Measurements from ENCODE around the gene PPM1N. TPM values are rescaled to one million over a fixed set of nuclear protein-coding genes. Genes with fewer than 3 reads are reported as not detected.

The PPM1N gene
- polyA plus RNA-seq, 2 of the 4 experiments (the other 2 are of a cell fraction), result 9.2 to 10.5 TPM

DNA sequence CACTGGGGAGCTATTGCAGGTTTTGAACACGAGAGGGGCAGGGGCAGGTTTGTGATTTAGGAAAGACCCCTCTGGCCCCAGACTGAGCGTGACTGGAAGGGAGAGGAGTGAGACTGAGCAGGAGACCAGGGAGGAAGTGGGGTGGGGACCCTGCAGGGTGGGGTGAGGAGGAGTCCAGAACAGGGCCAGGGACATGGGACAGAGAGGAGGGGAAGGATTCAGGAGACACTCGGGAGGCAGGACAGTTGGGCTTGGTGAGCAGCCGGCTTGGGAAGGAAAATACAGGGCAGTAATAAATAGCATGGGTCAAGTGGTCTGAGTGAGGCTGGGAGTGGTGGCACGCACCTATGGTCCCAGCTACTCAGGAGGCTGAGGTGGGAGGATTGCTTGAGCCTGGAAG lies 21.1 kb upstream of the PPM1N start:
- peak overlapping the region in 1 of 2 experiments; percentile 17; a peak in 1 of 6 replicates for H3K27ac ChIP-seq
- no peak overlapping the region for H3K4me3 ChIP-seq
- no peaks in the 10 kb centered on the region for H3K9me3 ChIP-seq
- ATAC-seq (peak in 1 of 2 experiments; percentile 5; a peak in 3 of 6 replicates), FAIRE-seq (no peak), DNase-seq (ENCODE audit: low read depth in 1 of 2, low spot score in 1 of 2) (no peak)
- 64% methylated on average over 5 of the region's 5 CpGs for WGBS (ENCODE audit: missing lambda C conversion rate)
- ChIA-PET CTCF (interaction anchor here (0.7 to 33.4 kb wide), 9 partner anchors 11 to 166 kb away, joined by 3 to 1883 read pairs (median 99); partner anchors contain the start of genes ERCC1, FOSB, PPM1N and PPP1R13L), POLR2A (interaction anchor here (0.7 to 2.8 kb wide), 3 partner anchors 9 to 37 kb away, joined by 5 to 40 read pairs (median 34); partner anchors contain the start of gene FOSB)
- H3K4me1 ChIP-seq, result peaks cover 13% of the 10 kb centered on the region
- peak overlapping the region; percentile 81; the same call in 2 of the 3 replicates for H3K4me2 ChIP-seq
- no peak for TF ChIP-seq POLR2AphosphoS2 (conservative IDR thresholded peaks at IDR 0.05; ENCODE audit: low read length)
- TF ChIP-seq TFCP2L1 (CRISPR knock-in tag; IDR thresholded peaks at IDR 0.05), result peak; percentile 66; the same call in 1 of the 2 replicates

DNA sequence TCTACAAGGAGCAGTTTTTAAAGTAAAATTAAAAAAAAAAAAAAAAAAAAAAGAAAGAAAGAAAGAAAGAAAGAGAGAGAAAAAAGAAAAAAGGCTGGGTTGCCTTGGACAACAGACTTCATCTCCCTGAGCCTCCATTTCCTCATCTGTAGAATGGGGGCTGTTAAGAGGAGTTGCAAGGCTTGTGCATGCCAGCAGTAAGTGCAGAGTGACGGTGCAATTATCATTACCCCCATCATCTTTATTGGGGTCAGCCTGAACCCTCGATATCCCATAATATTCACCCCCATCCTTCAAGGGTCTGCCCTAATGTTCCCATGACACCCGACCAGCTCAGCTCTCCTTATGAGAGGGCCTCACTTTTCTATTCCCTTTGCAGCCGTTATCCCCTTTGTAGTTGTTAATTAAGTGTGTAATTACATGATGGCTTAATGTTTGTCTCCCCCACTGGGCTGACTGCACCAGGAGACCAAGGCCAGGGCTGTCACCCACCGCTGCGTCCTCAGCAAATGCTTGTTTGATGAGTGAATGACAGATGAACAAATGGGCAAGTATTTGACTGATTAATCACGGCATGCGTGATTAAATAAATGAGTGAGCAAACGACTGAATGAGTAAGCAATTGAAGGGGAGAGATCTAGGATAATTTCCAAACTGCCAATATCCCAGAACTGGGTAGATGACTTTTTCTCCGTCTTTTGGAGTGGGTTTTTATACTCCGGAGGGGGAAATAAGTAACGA lies 20.4 kb upstream of the PPM1N start:
- FAIRE-seq, result no peak

DNA sequence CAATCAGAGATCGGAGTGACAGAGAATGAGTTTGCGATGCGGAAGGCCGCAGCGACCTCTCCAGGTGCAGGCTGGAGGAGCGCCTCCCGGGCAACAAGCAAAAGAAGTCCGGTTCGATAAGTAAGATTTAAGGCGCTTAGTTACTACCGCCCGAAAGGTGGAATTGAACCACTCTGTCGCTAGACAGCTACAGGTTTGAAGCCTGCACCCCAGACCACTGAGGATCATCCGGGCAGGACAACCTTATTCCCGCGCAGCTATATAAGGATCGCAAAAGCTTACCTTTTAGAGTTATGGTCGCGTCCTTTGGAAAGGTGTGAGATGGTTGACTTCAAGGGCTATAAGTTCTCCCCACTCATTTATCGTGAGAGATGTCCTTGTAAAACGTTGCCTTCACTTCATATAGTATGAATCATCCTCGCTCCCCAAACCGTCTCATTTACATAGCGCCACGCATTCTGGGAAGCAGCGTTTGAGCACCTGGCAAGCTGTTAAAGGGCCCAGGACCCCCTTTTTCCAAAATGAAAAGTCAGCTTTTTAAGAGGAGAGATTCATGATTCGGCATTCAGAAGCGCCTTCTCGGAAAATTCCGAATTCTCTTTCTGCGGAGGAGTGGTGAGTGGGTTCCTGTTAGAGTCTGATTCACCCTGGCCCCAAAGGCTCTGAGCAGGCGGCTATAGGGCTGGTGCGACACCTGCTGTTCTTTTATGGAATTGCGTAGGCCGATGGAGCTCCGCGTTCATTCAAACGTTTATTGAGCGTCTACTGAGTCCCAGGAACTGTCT lies 19.6 kb upstream of the PPM1N start:
- Histone ChIP-seq H3K9me3 (no peaks in the 10 kb centered on the region), H3K4me3 (peak overlapping the region; percentile 42), H3K4me1 (peaks cover 13% of the 10 kb centered on the region), H3K27ac (peak overlapping the region; percentile 81 to 89), H3K4me2 (peak overlapping the region; percentile 81)
- CTCF ChIA-PET, result interaction anchor here (0.7 to 33.4 kb wide), 49 partner anchors 10 to 584 kb away, joined by 3 to 1883 read pairs (median 4); partner anchors contain the start of genes ERCC1, FOSB, OPA3 and PPM1N
- POLR2A ChIA-PET, result interaction anchor here (0.5 to 2.8 kb wide), 11 partner anchors 10 to 206 kb away, joined by 3 to 40 read pairs (median 6); partner anchors contain the start of genes FOSB and PPP1R13L
- 1% methylated on average over 39 of the region's 39 CpGs for WGBS (ENCODE audit: missing lambda C conversion rate)
- FAIRE-seq, result peak; percentile 100
- DNase-seq (ENCODE audit: low read depth in 1 of 2, low spot score in 1 of 2), result peak; percentile 89 to 99
- peak; percentile 69 to 80 for ATAC-seq
- peak; percentile 47; the same call in 1 of the 2 replicates for TF ChIP-seq FOSB (CRISPR knock-in tag; IDR thresholded peaks at IDR 0.05)
- TF ChIP-seq NFE2L2 (conservative IDR thresholded peaks at IDR 0.05; ENCODE audit: low read length), result no peak
- TF ChIP-seq EP300 (IDR thresholded peaks at IDR 0.05), result no peak
- TF ChIP-seq FOSL2 (IDR thresholded peaks at IDR 0.05), result no peak
- TF ChIP-seq FOSL2 (CRISPR knock-in tag; IDR thresholded peaks at IDR 0.05), result peak; percentile 72
- TF ChIP-seq HOXA7 (CRISPR knock-in tag; IDR thresholded peaks at IDR 0.05), result no peak
- TF ChIP-seq HOXB5 (CRISPR knock-in tag; IDR thresholded peaks at IDR 0.05), result no peak
- no peak for TF ChIP-seq ZSCAN20 (CRISPR knock-in tag; IDR thresholded peaks at IDR 0.05)
- TF ChIP-seq HEYL (CRISPR knock-in tag; IDR thresholded peaks at IDR 0.05), result no peak
- no peak for TF ChIP-seq NR3C1 (IDR thresholded peaks at IDR 0.05)
- TF ChIP-seq, protein P1, sequence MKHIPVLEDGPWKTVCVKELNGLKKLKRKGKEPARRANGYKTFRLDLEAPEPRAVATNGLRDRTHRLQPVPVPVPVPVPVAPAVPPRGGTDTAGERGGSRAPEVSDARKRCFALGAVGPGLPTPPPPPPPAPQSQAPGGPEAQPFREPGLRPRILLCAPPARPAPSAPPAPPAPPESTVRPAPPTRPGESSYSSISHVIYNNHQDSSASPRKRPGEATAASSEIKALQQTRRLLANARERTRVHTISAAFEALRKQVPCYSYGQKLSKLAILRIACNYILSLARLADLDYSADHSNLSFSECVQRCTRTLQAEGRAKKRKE (CRISPR knock-in tag; IDR thresholded peaks at IDR 0.05; ENCODE audit: low read depth), result no peak
- TF ChIP-seq, protein P2, sequence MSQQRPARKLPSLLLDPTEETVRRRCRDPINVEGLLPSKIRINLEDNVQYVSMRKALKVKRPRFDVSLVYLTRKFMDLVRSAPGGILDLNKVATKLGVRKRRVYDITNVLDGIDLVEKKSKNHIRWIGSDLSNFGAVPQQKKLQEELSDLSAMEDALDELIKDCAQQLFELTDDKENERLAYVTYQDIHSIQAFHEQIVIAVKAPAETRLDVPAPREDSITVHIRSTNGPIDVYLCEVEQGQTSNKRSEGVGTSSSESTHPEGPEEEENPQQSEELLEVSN (IDR thresholded peaks at IDR 0.05; ENCODE audit: borderline replicate concordance, low read depth), result no peak

More for the DNA sequence above, 20.4 kb upstream of the PPM1N start:
- 8% methylated on average over 12 of the region's 12 CpGs for WGBS (ENCODE audit: missing lambda C conversion rate)
- TF ChIP-seq KDM1A (IDR thresholded peaks at IDR 0.05; ENCODE audit: low read depth) (no peak), FOSL2 (IDR thresholded peaks at IDR 0.05) (peak; percentile 27; the same call in 1 of the 2 replicates), FOSL2 (CRISPR knock-in tag; IDR thresholded peaks at IDR 0.05) (peak; percentile 83), POLR2AphosphoS2 (conservative IDR thresholded peaks at IDR 0.05; ENCODE audit: low read length) (0 out of 2 replicates have a peak, but pooled peaks have one; percentile 54), MAFK (IDR thresholded peaks at IDR 0.05; ENCODE audit: partially characterized antibody) (peak; percentile 54), NFE2L2 (conservative IDR thresholded peaks at IDR 0.05; ENCODE audit: low read length) (0 out of 2 replicates have a peak, but pooled peaks have one; percentile 8), PHF8 (IDR thresholded peaks at IDR 0.05; ENCODE audit: borderline replicate concordance, low read depth) (no peak), RCOR1 (IDR thresholded peaks at IDR 0.05; ENCODE audit: low read depth, low read length) (no peak), FOSB (CRISPR knock-in tag; IDR thresholded peaks at IDR 0.05) (no peak), JUNB (IDR thresholded peaks at IDR 0.05) (no peak), ZNF302 (CRISPR knock-in tag; IDR thresholded peaks at IDR 0.05) (no peak), MYC (IDR thresholded peaks at IDR 0.05; ENCODE audit: borderline replicate concordance, low read length) (no peak)
- TF ChIP-seq, protein P1 (CRISPR knock-in tag; IDR thresholded peaks at IDR 0.05; ENCODE audit: low read depth), result no peak
- TF ChIP-seq, protein P3, sequence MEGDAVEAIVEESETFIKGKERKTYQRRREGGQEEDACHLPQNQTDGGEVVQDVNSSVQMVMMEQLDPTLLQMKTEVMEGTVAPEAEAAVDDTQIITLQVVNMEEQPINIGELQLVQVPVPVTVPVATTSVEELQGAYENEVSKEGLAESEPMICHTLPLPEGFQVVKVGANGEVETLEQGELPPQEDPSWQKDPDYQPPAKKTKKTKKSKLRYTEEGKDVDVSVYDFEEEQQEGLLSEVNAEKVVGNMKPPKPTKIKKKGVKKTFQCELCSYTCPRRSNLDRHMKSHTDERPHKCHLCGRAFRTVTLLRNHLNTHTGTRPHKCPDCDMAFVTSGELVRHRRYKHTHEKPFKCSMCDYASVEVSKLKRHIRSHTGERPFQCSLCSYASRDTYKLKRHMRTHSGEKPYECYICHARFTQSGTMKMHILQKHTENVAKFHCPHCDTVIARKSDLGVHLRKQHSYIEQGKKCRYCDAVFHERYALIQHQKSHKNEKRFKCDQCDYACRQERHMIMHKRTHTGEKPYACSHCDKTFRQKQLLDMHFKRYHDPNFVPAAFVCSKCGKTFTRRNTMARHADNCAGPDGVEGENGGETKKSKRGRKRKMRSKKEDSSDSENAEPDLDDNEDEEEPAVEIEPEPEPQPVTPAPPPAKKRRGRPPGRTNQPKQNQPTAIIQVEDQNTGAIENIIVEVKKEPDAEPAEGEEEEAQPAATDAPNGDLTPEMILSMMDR (IDR thresholded peaks at IDR 0.05), result no peak; the same call in 2 of the 3 replicates
- TF ChIP-seq, protein P4, sequence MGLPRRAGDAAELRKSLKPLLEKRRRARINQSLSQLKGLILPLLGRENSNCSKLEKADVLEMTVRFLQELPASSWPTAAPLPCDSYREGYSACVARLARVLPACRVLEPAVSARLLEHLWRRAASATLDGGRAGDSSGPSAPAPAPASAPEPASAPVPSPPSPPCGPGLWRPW (IDR thresholded peaks at IDR 0.05), result no peak
- TF ChIP-seq, protein P2 (IDR thresholded peaks at IDR 0.05; ENCODE audit: borderline replicate concordance, low read depth), result no peak
- DNase-seq (ENCODE audit: low read depth in 1 of 2, low spot score in 1 of 2) (no peak), ATAC-seq (peak; percentile 7 to 12; a peak in 5 of 6 replicates)
- peaks cover 13% of the 10 kb centered on the region for H3K4me1 ChIP-seq
- peak overlapping the region; percentile 5 to 89; a peak in 4 of 6 replicates for H3K27ac ChIP-seq
- POLR2A ChIA-PET, result interaction anchor here (0.9 to 2.8 kb wide), 8 partner anchors 9 to 75 kb away, joined by 3 to 40 read pairs (median 6); partner anchors contain the start of genes FOSB and PPP1R13L
- peak overlapping the region; percentile 28 for H3K4me3 ChIP-seq
- CTCF ChIA-PET, result interaction anchor here (0.7 to 33.4 kb wide), 44 partner anchors 11 to 583 kb away, joined by 3 to 1883 read pairs (median 4); partner anchors contain the start of genes ERCC1, FOSB, OPA3 and PPM1N
- peak overlapping the region; percentile 81 for H3K4me2 ChIP-seq
- H3K9me3 ChIP-seq, result no peaks in the 10 kb centered on the region
